GM12878 (cell line): Measurements from ENCODE around the gene GPR61. TPM values are rescaled to one million over a fixed set of nuclear protein-coding genes. Genes with fewer than 3 reads are reported as not detected.

ENCODE experiments used
- ATAC-seq: fragments of 200-7000 bp; cut with Tn5 transposase; 3 replicates; pipeline ENCODE4 v1.9.1; 2020; ENCODE audit warnings: mild to moderate bottlenecking, moderate library complexity
- BruUV-seq: library from RNA; stranded (reverse); fragments of 400-500 nt; replicated peaks from 2 replicates; lab custom pipeline; 2021; lab: Mats Ljungman, UMichigan
- CTCF ChIA-PET: fragments of 300-600 bp; sonication (Branson Sonifier 250); formaldehyde crosslinking; extraction: SDS; loops from one replicate; lab custom pipeline; 2021; ENCODE audit warnings: inconsistent platforms; lab: Yijun Ruan, JAX
- POLR2A ChIA-PET: fragments of 350-600 bp; formaldehyde crosslinking; extraction: SDS; loops from one replicate; lab custom pipeline; 2021; ENCODE audit warnings: inconsistent platforms; lab: Charles Lee
- RAD21 ChIA-PET: fragments of 300-600 bp; sonication (Branson Sonifier 250); formaldehyde crosslinking; loops from one replicate; lab custom pipeline; 2023; ENCODE audit warnings: antibody characterized with exemption; ENCODE audit not compliant: unreplicated experiment; lab: Charles Lee
- SMC1A ChIA-PET: fragments of 300-600 bp; sonication (Branson Sonifier 250); formaldehyde crosslinking; loops from one replicate; lab custom pipeline; 2023; ENCODE audit not compliant: unreplicated experiment, uncharacterized antibody; lab: Charles Lee
- DNase-seq: peaks from one replicate; pipeline ENCODE4 v3.0.0-alpha.2; 2011; ENCODE audit warnings: low read depth, low spot score
- FAIRE-seq: peaks from 3 replicates; lab custom pipeline; 2011; peaks lifted over from hg19 to GRCh38; lab: Jason Lieb, UNC
- H2AFZ ChIP-seq: 2 replicates; pipeline ENCODE4 v1.6.0; 2011; ENCODE audit warnings: low read depth, low read length, control low read depth; ENCODE audit not compliant: control insufficient read depth
- H3K27ac ChIP-seq: 2 replicates; pipeline ENCODE4 v1.5.1; 2011; ENCODE audit warnings: control low read depth; ENCODE audit not compliant: control insufficient read depth, insufficient read depth
- H3K27me3 ChIP-seq, 2 experiments: replicated peaks in 1 of 2; 2 replicates each; pipeline versions ENCODE4 v1.6.0 to v1.6.1; 2011; ENCODE audit warnings: low read length in 1 of 2; ENCODE audit not compliant: control insufficient read depth in 2 of 2, insufficient read depth in 2 of 2
- H3K36me3 ChIP-seq, 2 experiments: 2 replicates each; pipeline ENCODE4 v1.5.1; 2011; ENCODE audit warnings: low read length in 1 of 2; ENCODE audit not compliant: control insufficient read depth in 2 of 2, insufficient read depth in 2 of 2
- H3K4me1 ChIP-seq: 2 replicates; pipeline ENCODE4 v1.6.1; 2011; ENCODE audit warnings: mild to moderate bottlenecking, low read length, moderate library complexity, mixed read lengths; ENCODE audit not compliant: control insufficient read depth, insufficient read depth
- H3K4me2 ChIP-seq: 2 replicates; pipeline ENCODE4 v1.6.0; 2011; ENCODE audit warnings: control low read depth; ENCODE audit not compliant: control insufficient read depth, insufficient read depth
- H3K4me3 ChIP-seq: fragments of 200-600 bp; sonication (generic); 2 replicates; pipeline ENCODE4 v1.5.1; 2016
- H3K79me2 ChIP-seq: 2 replicates; pipeline ENCODE4 v1.6.0; 2011; ENCODE audit warnings: low read length; ENCODE audit not compliant: control insufficient read depth, insufficient read depth
- H3K9ac ChIP-seq: 2 replicates; pipeline ENCODE4 v1.8.0; 2011; ENCODE audit warnings: low read length, control low read depth, mixed read lengths; ENCODE audit not compliant: control insufficient read depth, insufficient read depth
- H3K9me3 ChIP-seq: replicated peaks from 3 replicates; pipeline ENCODE4 v1.5.1; 2011; ENCODE audit warnings: mild to moderate bottlenecking, low read length; ENCODE audit not compliant: control insufficient read depth, insufficient read depth
- H4K20me1 ChIP-seq: 2 replicates; pipeline ENCODE4 v1.6.0; 2011; ENCODE audit not compliant: control insufficient read depth, insufficient read depth
- FOS ChIP-seq: IDR thresholded peaks from 3 replicates; pipeline ENCODE4 v1.6.1; 2011; ENCODE audit warnings: borderline replicate concordance; ENCODE audit not compliant: insufficient read length; ENCODE audit errors: extremely low read depth
- SIN3A ChIP-seq: IDR thresholded peaks from 2 replicates; pipeline ENCODE4 v1.6.1; 2012; ENCODE audit warnings: low read depth, low read length, improper control_type of control experiment
- TCF7 ChIP-seq: IDR thresholded peaks from 2 replicates; pipeline ENCODE4 v1.6.1; 2014; ENCODE audit warnings: antibody characterized with exemption, borderline replicate concordance
- WGBS: methylation state at CpG from one replicate; pipeline ENCODE4 v1.1.6; 2016; ENCODE audit warnings: low lambda C conversion rate; ENCODE audit not compliant: insufficient replicate concordance, insufficient coverage; ENCODE audit errors: missing lambda C conversion rate; 5-methylcytosine and 5-hydroxymethylcytosine counted together
- in situ Hi-C: fragments of 300-500 bp; cut with MboI; formaldehyde crosslinking; loops from 9 replicates; pipeline ENCODE4 v1.14.3; 2018; ENCODE audit warnings: mixed read lengths
- intact Hi-C: fragments of 100-400 bp; cut with micrococcal nuclease; formaldehyde crosslinking; loops from one replicate; pipeline ENCODE4 v1.14.2; 2022; ENCODE audit not compliant: unreplicated experiment
- polyA plus RNA-seq, 11 experiments: library from polyadenylated mRNA; depleted of rRNA in 4 of 11; unstranded in 6 of 11; stranded (reverse) in 5 of 11; fragments of >200 nt; fragmentation: Nextera tagmentation in 4 of 11; fragmentation: Illumina TruSeq in 1 of 11; extraction: Ambion mirVana in 4 of 11; extraction: Trizol in 1 of 11; gene quantifications; 1 replicate in 1 of 11; 2 replicates in 10 of 11; pipeline versions ENCODE4 v1.2.1 to v1.2.3, GENCODE V29; 2011 to 2016; ENCODE audit warnings: inconsistent platforms in 2 of 11, missing spikeins in 2 of 11, low read depth in 1 of 11
- total RNA-seq, 4 experiments: library from RNA; depleted of rRNA in 3 of 4; stranded (reverse); fragments of >200 nt in 3 of 4; fragmentation: Illumina TruSeq in 1 of 4; extraction: Trizol in 1 of 4; gene quantifications; 2 replicates each; pipeline versions ENCODE4 v1.2.1 to v1.2.3, GENCODE V29; 2013 to 2021
- TF ChIP-seq, protein P1 (sequence below): fragments of 450-650 bp; IDR thresholded peaks from 2 replicates; pipeline ENCODE4 v1.6.1; 2017; ENCODE audit warnings: mild to moderate bottlenecking, moderate library complexity
- TF ChIP-seq, protein P2 (sequence below): IDR thresholded peaks from 2 replicates; pipeline ENCODE4 v1.6.1; 2011; ENCODE audit warnings: low read depth, low read length, improper control_type of control experiment, borderline replicate concordance

GPR61 gene
- total and polyA plus RNA-seq, 10 of the 15 experiments (the other 5 are each of a cell fraction or from before 2014, with no cell fraction given), result 0.19 to 1.1 (median 0.35) TPM; not detected in 2

DNA sequence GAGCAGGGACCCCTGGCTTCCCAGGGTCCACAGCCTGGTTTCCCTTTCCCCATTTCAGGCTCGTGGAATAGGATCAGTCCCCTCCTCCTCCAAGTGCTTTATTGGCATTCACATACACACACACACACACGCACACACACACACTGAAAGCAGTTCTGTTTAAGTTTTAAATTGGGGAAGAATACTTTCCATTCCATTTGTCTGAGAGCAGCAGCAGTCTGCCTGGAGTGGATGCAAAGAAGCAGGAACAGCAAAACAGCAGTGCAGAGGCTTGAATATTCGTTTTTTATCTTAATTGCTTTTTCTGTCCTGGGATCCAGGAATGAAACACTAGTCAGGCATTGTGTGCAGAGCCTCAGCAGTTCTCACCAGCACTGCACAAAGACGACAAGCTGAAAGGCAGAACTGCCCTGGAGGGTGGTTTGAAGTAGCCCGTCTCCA lies 38.7 kb upstream of the GPR61 start:
- ChIA-PET RAD21 (interaction anchor here (13.4 kb wide), 1 partner anchor 30 kb away, joined by 422 read pairs; no protein-coding TSS in a partner anchor), CTCF (interaction anchor here (3.0 to 26.7 kb wide), 3 partner anchors 10 to 31 kb away, joined by 15 to 1280 read pairs (median 240); partner anchors contain the start of genes AMIGO1 and GPR61), SMC1A (interaction anchor here (14.4 kb wide), 1 partner anchor 30 kb away, joined by 431 read pairs; no protein-coding TSS in a partner anchor), POLR2A (interaction anchor here (1.1 kb wide), 1 partner anchor 31 kb away, joined by 3 read pairs; no protein-coding TSS in a partner anchor)
- peaks cover 4 to 18% of the 10 kb centered on the region in 2 experiments; a peak in 3 of 4 replicates for H3K36me3 ChIP-seq
- no peak overlapping the region for H2AFZ ChIP-seq
- H3K4me1 ChIP-seq, result no peaks in the 10 kb centered on the region
- no peak overlapping the region for H3K9ac ChIP-seq
- no peak for ATAC-seq
- no peak for FAIRE-seq
- no TSS peak for BruUV-seq
- no peak for DNase-seq
- H3K27ac ChIP-seq, result no peak overlapping the region
- 80% methylated on average over 5 of the region's 5 CpGs for WGBS
- intact Hi-C loops (no loop called here), in situ Hi-C loops (no loop called here)
- peaks cover 4% of the 10 kb centered on the region; the same call in 1 of the 2 replicates for H4K20me1 ChIP-seq
- H3K4me2 ChIP-seq, result no peak overlapping the region
- H3K4me3 ChIP-seq, result no peak overlapping the region
- H3K27me3 ChIP-seq, result no peaks in the 10 kb centered on the region
- TF ChIP-seq, protein P1, sequence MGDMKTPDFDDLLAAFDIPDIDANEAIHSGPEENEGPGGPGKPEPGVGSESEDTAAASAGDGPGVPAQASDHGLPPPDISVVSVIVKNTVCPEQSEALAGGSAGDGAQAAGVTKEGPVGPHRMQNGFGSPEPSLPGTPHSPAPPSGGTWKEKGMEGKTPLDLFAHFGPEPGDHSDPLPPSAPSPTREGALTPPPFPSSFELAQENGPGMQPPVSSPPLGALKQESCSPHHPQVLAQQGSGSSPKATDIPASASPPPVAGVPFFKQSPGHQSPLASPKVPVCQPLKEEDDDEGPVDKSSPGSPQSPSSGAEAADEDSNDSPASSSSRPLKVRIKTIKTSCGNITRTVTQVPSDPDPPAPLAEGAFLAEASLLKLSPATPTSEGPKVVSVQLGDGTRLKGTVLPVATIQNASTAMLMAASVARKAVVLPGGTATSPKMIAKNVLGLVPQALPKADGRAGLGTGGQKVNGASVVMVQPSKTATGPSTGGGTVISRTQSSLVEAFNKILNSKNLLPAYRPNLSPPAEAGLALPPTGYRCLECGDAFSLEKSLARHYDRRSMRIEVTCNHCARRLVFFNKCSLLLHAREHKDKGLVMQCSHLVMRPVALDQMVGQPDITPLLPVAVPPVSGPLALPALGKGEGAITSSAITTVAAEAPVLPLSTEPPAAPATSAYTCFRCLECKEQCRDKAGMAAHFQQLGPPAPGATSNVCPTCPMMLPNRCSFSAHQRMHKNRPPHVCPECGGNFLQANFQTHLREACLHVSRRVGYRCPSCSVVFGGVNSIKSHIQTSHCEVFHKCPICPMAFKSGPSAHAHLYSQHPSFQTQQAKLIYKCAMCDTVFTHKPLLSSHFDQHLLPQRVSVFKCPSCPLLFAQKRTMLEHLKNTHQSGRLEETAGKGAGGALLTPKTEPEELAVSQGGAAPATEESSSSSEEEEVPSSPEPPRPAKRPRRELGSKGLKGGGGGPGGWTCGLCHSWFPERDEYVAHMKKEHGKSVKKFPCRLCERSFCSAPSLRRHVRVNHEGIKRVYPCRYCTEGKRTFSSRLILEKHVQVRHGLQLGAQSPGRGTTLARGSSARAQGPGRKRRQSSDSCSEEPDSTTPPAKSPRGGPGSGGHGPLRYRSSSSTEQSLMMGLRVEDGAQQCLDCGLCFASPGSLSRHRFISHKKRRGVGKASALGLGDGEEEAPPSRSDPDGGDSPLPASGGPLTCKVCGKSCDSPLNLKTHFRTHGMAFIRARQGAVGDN, result no peak
- TF ChIP-seq FOS (no peak), SIN3A (no peak), TCF7 (no peak)
- TF ChIP-seq, protein P2, sequence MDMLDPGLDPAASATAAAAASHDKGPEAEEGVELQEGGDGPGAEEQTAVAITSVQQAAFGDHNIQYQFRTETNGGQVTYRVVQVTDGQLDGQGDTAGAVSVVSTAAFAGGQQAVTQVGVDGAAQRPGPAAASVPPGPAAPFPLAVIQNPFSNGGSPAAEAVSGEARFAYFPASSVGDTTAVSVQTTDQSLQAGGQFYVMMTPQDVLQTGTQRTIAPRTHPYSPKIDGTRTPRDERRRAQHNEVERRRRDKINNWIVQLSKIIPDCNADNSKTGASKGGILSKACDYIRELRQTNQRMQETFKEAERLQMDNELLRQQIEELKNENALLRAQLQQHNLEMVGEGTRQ, result no peak
- TF ChIP-seq, all 136 proteins: peak for 0
- no peaks in the 10 kb centered on the region for H3K79me2 ChIP-seq
- H3K9me3 ChIP-seq, result no peaks in the 10 kb centered on the region
